UCSD-AML1 (cell line): ENCODE results near the gene BTNL9.
"Not testable (repeated sequence)": the region's sequence is repeated elsewhere in the genome, so short reads cannot be mapped to it uniquely, and the experiment has no call there.

ENCODE experiments used
- DNase-seq: peaks from one replicate; lab custom pipeline; 2025; ENCODE audit not compliant: unreplicated experiment; lab: John Stamatoyannopoulos, UW

Gene BTNL9

GRCh38 chr5:181098762-181099601, 58.9 kb downstream of the BTNL9 start:
- no peak for DNase-seq

- DNase-seq: no peak
Observed at GRCh38 chr5:181099602-181100086, 59.6 kb downstream of the BTNL9 start.

GRCh38 chr5:181100121-181100875, 60.2 kb downstream of the BTNL9 start:
- DNase-seq: no peak

GRCh38 chr5:181101030-181101641, 61.1 kb downstream of the BTNL9 start:
- DNase-seq: not testable (repeated sequence)

- not testable (repeated sequence) for DNase-seq
Observed at GRCh38 chr5:181101930-181102674, 62.0 kb downstream of the BTNL9 start.

- not testable (repeated sequence) for DNase-seq
Observed at GRCh38 chr5:181104259-181104568, 64.1 kb downstream of the BTNL9 start.

GRCh38 chr5:181104606-181105390, 64.7 kb downstream of the BTNL9 start:
- not testable (repeated sequence) for DNase-seq

- no peak for DNase-seq
Observed at GRCh38 chr5:181105391-181106025, 65.4 kb downstream of the BTNL9 start.

GRCh38 chr5:181107699-181108098, 67.6 kb downstream of the BTNL9 start:
- DNase-seq: no peak

- DNase-seq: no peak
Observed at GRCh38 chr5:181108578-181109165, 68.6 kb downstream of the BTNL9 start.

- DNase-seq: no peak
Observed at GRCh38 chr5:181109489-181110013, 69.5 kb downstream of the BTNL9 start.

- DNase-seq: no peak
Observed at GRCh38 chr5:181111010-181111409, 70.9 kb downstream of the BTNL9 start.
